GM19452 (cell line): Measurements from ENCODE around the gene RPE.

Experiments
- ATAC-seq: cut with Tn5 transposase; IDR thresholded peaks from one replicate; pipeline ENCODE4 v1.9.1; 2021; ENCODE audit not compliant: unreplicated experiment

The RPE gene

GRCh38 chr2:210000464-210001324 lies 1.7 kb upstream of the RPE start:
- no peak for ATAC-seq

- ATAC-seq = no peak
Measured at GRCh38 chr2:210003359-210003758, 921 bp downstream of the RPE start.

- ATAC-seq = no peak
Measured at GRCh38 chr2:210004881-210005280, 2.4 kb downstream of the RPE start.

GRCh38 chr2:210007895-210008294 lies 5.5 kb downstream of the RPE start:
- no peak for ATAC-seq

GRCh38 chr2:210009126-210009525 lies 6.7 kb downstream of the RPE start:
- ATAC-seq = no peak

- no peak for ATAC-seq
Measured at GRCh38 chr2:210009896-210010295, 7.5 kb downstream of the RPE start.

- ATAC-seq = no peak
Measured at GRCh38 chr2:210020138-210020537, 17.7 kb downstream of the RPE start.

- ATAC-seq = no peak
Measured at GRCh38 chr2:210022824-210023223, 20.4 kb downstream of the RPE start.

GRCh38 chr2:210027608-210028007 lies 25.2 kb downstream of the RPE start:
- no peak for ATAC-seq

GRCh38 chr2:210028178-210028577 lies 25.7 kb downstream of the RPE start:
- ATAC-seq = no peak

- ATAC-seq = no peak
Measured at GRCh38 chr2:210034087-210034683, 31.7 kb downstream of the RPE start.

GRCh38 chr2:210035679-210036078 lies 33.2 kb downstream of the RPE start:
- no peak for ATAC-seq

- no peak for ATAC-seq
Measured at GRCh38 chr2:210038078-210038477, 35.6 kb downstream of the RPE start.

- ATAC-seq = no peak
Measured at GRCh38 chr2:210046851-210047500, 44.5 kb downstream of the RPE start.

- ATAC-seq = no peak
Measured at GRCh38 chr2:210049831-210050230, 47.4 kb downstream of the RPE start.

GRCh38 chr2:210050885-210051284 lies 48.4 kb downstream of the RPE start:
- ATAC-seq = no peak

- no peak for ATAC-seq
Measured at GRCh38 chr2:210054696-210055095, 52.3 kb downstream of the RPE start.

- ATAC-seq = no peak
Measured at GRCh38 chr2:210055825-210056224, 53.4 kb downstream of the RPE start.

- ATAC-seq = no peak
Measured at GRCh38 chr2:210063306-210063705, 60.9 kb downstream of the RPE start.
